Caco-2 (cell line): ENCODE data around the gene FTMT. TPM values are rescaled to one million over a fixed set of nuclear protein-coding genes. Genes with fewer than 3 reads are reported as not detected.

ENCODE experiments used
- BruUV-seq: library from RNA; stranded (reverse); fragments of 400-500 nt; replicated peaks from 2 replicates; lab custom pipeline; 2021; lab: Mats Ljungman, UMichigan
- CTCF ChIA-PET: fragments of 300-600 bp; sonication (Branson Sonifier 250); formaldehyde crosslinking; loops from one replicate; lab custom pipeline; 2022; ENCODE audit warnings: antibody characterized with exemption; lab: Charles Lee
- POLR2A ChIA-PET: fragments of 300-600 bp; sonication (Branson Sonifier 250); formaldehyde crosslinking; loops from one replicate; lab custom pipeline; 2022; ENCODE audit warnings: antibody characterized with exemption; lab: Charles Lee
- DNase-seq, 2 experiments: peaks; one replicate each; pipeline versions ENCODE4 v3.0.0 to v3.0.0-alpha.2; 2020 to 2022
- H3K27me3 ChIP-seq: replicated peaks from 2 replicates; pipeline ENCODE4 v1.6.0; 2011; ENCODE audit warnings: low read length; ENCODE audit not compliant: control insufficient read depth, insufficient read depth
- H3K36me3 ChIP-seq: 2 replicates; pipeline ENCODE4 v1.5.1; 2011; ENCODE audit warnings: low read length; ENCODE audit not compliant: control insufficient read depth, insufficient read depth
- H3K4me1 ChIP-seq: fragments of 250-450 bp; sonication (Bioruptor Pico); 2 replicates; pipeline ENCODE4 v1.5.1; 2020; ENCODE audit warnings: mild to moderate bottlenecking
- H3K4me3 ChIP-seq: 2 replicates; pipeline ENCODE4 v1.5.1; 2011; ENCODE audit warnings: low read depth, mild to moderate bottlenecking, control low read depth, low read length
- H3K9me3 ChIP-seq: fragments of 250-450 bp; sonication (Bioruptor Pico); 2 replicates; pipeline ENCODE4 v1.5.1; 2020; ENCODE audit warnings: mild to moderate bottlenecking, moderate library complexity
- H3K27ac Mint-ChIP-seq: one replicate; pipeline ENCODE4 v1.8.0; 2022; ENCODE audit warnings: mixed read lengths; ENCODE audit not compliant: unreplicated experiment
- H3K27me3 Mint-ChIP-seq: one replicate; pipeline ENCODE4 v1.8.0; 2022; ENCODE audit warnings: mixed read lengths; ENCODE audit not compliant: insufficient read depth, unreplicated experiment
- H3K36me3 Mint-ChIP-seq: one replicate; pipeline ENCODE4 v1.8.0; 2022; ENCODE audit warnings: mild to moderate bottlenecking, mixed read lengths; ENCODE audit not compliant: insufficient read depth, unreplicated experiment
- H3K4me1 Mint-ChIP-seq: one replicate; pipeline ENCODE4 v1.8.0; 2022; ENCODE audit warnings: low read depth, mixed read lengths; ENCODE audit not compliant: unreplicated experiment
- H3K4me3 Mint-ChIP-seq: one replicate; pipeline ENCODE4 v1.8.0; 2022; ENCODE audit warnings: mild to moderate bottlenecking, moderate library complexity, mixed read lengths; ENCODE audit not compliant: unreplicated experiment
- H3K9me3 Mint-ChIP-seq: one replicate; pipeline ENCODE4 v1.8.0; 2022; ENCODE audit warnings: mixed read lengths; ENCODE audit not compliant: unreplicated experiment
- CTCF ChIP-seq, 2 experiments: fragments of 200-600 bp in 1 of 2; IDR thresholded peaks; 1 replicate in 1 of 2; 2 replicates in 1 of 2; pipeline versions ENCODE4 v1.5.1 to v1.8.0; 2011 to 2022; ENCODE audit warnings: antibody characterized with exemption in 1 of 2, control low read depth in 1 of 2, inconsistent platforms in 1 of 2, low read depth in 1 of 2, low read length in 1 of 2, mild to moderate bottlenecking in 1 of 2, moderate library complexity in 1 of 2; ENCODE audit not compliant: insufficient read depth in 1 of 2, severe bottlenecking in 1 of 2, unreplicated experiment in 1 of 2
- intact Hi-C: fragments of 100-400 bp; cut with micrococcal nuclease; formaldehyde crosslinking; loops from one replicate; pipeline ENCODE4 v1.10.0; 2022; ENCODE audit not compliant: unreplicated experiment
- total RNA-seq: library from RNA; stranded (reverse); gene quantifications from 2 replicates; pipeline ENCODE4 v1.2.3, GENCODE V29; 2022

Gene FTMT
- total RNA-seq, 1 experiment from 2014 or later: not detected

DNA sequence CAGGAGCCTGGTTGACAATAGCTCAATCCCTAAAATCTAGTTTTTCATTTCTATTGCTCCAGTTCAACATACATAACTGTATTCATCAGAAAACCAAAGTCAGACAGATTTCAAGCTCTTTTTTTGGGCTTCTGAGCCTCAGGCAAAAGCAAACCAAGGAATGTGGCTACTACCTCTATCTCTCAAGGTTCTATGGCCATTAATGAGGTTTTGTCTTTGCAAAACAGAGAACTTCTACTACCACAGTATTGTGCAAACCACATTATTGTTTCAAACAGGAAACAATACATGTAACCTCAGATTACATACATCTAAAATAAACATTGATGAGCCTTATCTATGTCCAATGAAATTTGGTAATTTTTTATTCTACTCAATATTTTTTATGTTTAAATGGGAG, 35.5 kb upstream of the FTMT start:
- H3K4me3 ChIP-seq: no peak overlapping the region
- H3K4me1 ChIP-seq: no peaks in the 10 kb centered on the region
- ChIA-PET CTCF (no interaction called here), POLR2A (no interaction called here)
- no TSS peak for BruUV-seq
- H3K27ac Mint-ChIP-seq: no peak overlapping the region
- no peaks in the 10 kb centered on the region for H3K27me3 ChIP-seq
- H3K36me3 ChIP-seq: no peaks in the 10 kb centered on the region
- H3K9me3 Mint-ChIP-seq: peaks cover 16% of the 10 kb centered on the region
- H3K36me3 Mint-ChIP-seq: no peaks in the 10 kb centered on the region
- intact Hi-C loops: no loop called here
- H3K27me3 Mint-ChIP-seq: peaks cover 3% of the 10 kb centered on the region
- H3K4me3 Mint-ChIP-seq: no peak overlapping the region
- no peak for TF ChIP-seq CTCF (IDR thresholded peaks at IDR 0.05; ENCODE audit: insufficient read depth in 1 of 2, low read depth in 1 of 2, low read length in 1 of 2, severe bottlenecking in 1 of 2, unreplicated experiment in 1 of 2)
- H3K9me3 ChIP-seq: no peaks in the 10 kb centered on the region
- H3K4me1 Mint-ChIP-seq: no peaks in the 10 kb centered on the region
- DNase-seq: no peak

DNA sequence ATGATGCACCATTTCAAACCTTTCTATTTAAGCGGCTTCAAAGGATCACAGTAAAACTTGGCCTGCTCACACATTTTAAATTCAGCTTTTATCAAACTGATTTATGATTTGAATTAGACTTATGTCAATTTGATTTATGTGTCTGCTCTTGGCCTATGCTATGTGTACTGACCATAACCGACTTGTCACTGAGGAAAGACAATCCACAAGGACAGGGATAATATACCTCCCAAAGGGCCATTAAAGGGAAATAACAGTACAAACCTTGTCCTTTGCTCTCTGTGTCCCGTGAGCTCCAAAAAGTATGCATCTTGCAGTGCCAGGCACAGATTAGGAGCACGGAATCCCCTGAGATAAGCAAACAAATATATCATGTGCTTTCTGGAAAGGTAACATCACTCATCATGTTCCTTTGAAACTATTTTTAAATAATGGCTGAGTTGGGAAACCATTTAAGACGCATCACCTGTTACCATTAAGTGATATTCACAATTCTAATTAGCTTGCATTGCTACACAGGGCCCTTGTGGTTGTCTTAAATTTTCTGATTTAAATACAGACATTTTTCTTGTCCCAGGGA, 31.9 kb upstream of the FTMT start:
- intact Hi-C loops: no loop called here
- H3K4me1 ChIP-seq: no peaks in the 10 kb centered on the region
- no peaks in the 10 kb centered on the region for H3K36me3 ChIP-seq
- BruUV-seq: no TSS peak
- TF ChIP-seq CTCF (IDR thresholded peaks at IDR 0.05; ENCODE audit: insufficient read depth in 1 of 2, low read depth in 1 of 2, low read length in 1 of 2, severe bottlenecking in 1 of 2, unreplicated experiment in 1 of 2): no peak
- no peaks in the 10 kb centered on the region for H3K27me3 ChIP-seq
- Mint-ChIP-seq H3K27ac (no peak overlapping the region), H3K4me1 (no peaks in the 10 kb centered on the region), H3K36me3 (no peaks in the 10 kb centered on the region), H3K27me3 (no peaks in the 10 kb centered on the region), H3K9me3 (no peaks in the 10 kb centered on the region), H3K4me3 (no peak overlapping the region)
- ChIA-PET CTCF (no interaction called here), POLR2A (no interaction called here)
- no peaks in the 10 kb centered on the region for H3K9me3 ChIP-seq
- no peak overlapping the region for H3K4me3 ChIP-seq
- DNase-seq: no peak

GRCh38 chr5:121833617-121834016, 18.1 kb upstream of the FTMT start:
- H3K27me3 Mint-ChIP-seq: peaks cover 3% of the 10 kb centered on the region
- H3K27me3 ChIP-seq: no peaks in the 10 kb centered on the region
- no peaks in the 10 kb centered on the region for H3K9me3 Mint-ChIP-seq

More at GRCh38 chr5:121833617-121834016, 18.1 kb upstream of the FTMT start:
- no peak overlapping the region for H3K4me3 Mint-ChIP-seq
- no peak for TF ChIP-seq CTCF (IDR thresholded peaks at IDR 0.05; ENCODE audit: insufficient read depth in 1 of 2, low read depth in 1 of 2, low read length in 1 of 2, severe bottlenecking in 1 of 2, unreplicated experiment in 1 of 2)
- ChIA-PET POLR2A (no interaction called here), CTCF (no interaction called here)
- H3K27ac Mint-ChIP-seq: no peak overlapping the region
- no peaks in the 10 kb centered on the region for H3K9me3 ChIP-seq
- DNase-seq: no peak
- H3K4me1 Mint-ChIP-seq: no peaks in the 10 kb centered on the region
- no TSS peak for BruUV-seq
- no peaks in the 10 kb centered on the region for H3K36me3 ChIP-seq
- H3K4me1 ChIP-seq: no peaks in the 10 kb centered on the region
- H3K4me3 ChIP-seq: no peak overlapping the region
- intact Hi-C loops: no loop called here
- H3K36me3 Mint-ChIP-seq: no peaks in the 10 kb centered on the region
